Endodermal cell (in vitro differentiated cells): Measurements from ENCODE around the gene HMGCLL1. TPM values are rescaled to one million over a fixed set of nuclear protein-coding genes. Genes with fewer than 3 reads are reported as not detected.

Experiments used
- DNase-seq: peaks from one replicate; pipeline ENCODE4 v3.0.0-alpha.2; 2017
- H3K27ac ChIP-seq: 2 replicates; pipeline ENCODE4 v1.5.1; 2013; ENCODE audit warnings: mild to moderate bottlenecking, low read depth, low read length, moderate library complexity
- H3K27me3 ChIP-seq: 2 replicates; pipeline ENCODE4 v1.6.1; 2013; ENCODE audit warnings: mild to moderate bottlenecking, low read length, moderate library complexity; ENCODE audit not compliant: insufficient read depth, control insufficient read depth, poor library complexity, severe bottlenecking
- H3K36me3 ChIP-seq: 2 replicates; pipeline ENCODE4 v1.7.0; 2013; ENCODE audit warnings: mild to moderate bottlenecking, low read length, moderate library complexity; ENCODE audit not compliant: control insufficient read depth, insufficient read depth
- H3K4me1 ChIP-seq: one replicate; pipeline ENCODE4 v1.7.0; 2013; ENCODE audit warnings: low read length; ENCODE audit not compliant: control insufficient read depth, insufficient read depth
- H3K4me3 ChIP-seq: 2 replicates; pipeline ENCODE4 v1.5.1; 2013; ENCODE audit warnings: mild to moderate bottlenecking, low read length, moderate library complexity
- H3K9ac ChIP-seq: 2 replicates; pipeline ENCODE4 v1.6.1; 2013; ENCODE audit warnings: mild to moderate bottlenecking, low read length, moderate library complexity; ENCODE audit not compliant: poor library complexity, severe bottlenecking; ENCODE audit errors: extremely low read depth
- H3K9me3 ChIP-seq: 2 replicates; pipeline ENCODE4 v1.6.1; 2013; ENCODE audit warnings: mild to moderate bottlenecking, low read length, moderate library complexity; ENCODE audit not compliant: control insufficient read depth
- H3K27ac Mint-ChIP-seq: 2 replicates; pipeline ENCODE4 v1.8.0; 2020; ENCODE audit warnings: mixed read lengths
- H3K27me3 Mint-ChIP-seq: 2 replicates; pipeline ENCODE4 v1.8.0; 2021; ENCODE audit warnings: mild to moderate bottlenecking, mixed read lengths; ENCODE audit not compliant: insufficient read depth
- H3K36me3 Mint-ChIP-seq: 2 replicates; pipeline ENCODE4 v1.8.0; 2020; ENCODE audit warnings: low read depth, mixed read lengths
- H3K4me1 Mint-ChIP-seq: 2 replicates; pipeline ENCODE4 v1.8.0; 2020; ENCODE audit warnings: mixed read lengths
- H3K4me3 Mint-ChIP-seq: 2 replicates; pipeline ENCODE4 v1.8.0; 2020; ENCODE audit warnings: mild to moderate bottlenecking, moderate library complexity, mixed read lengths
- H3K9me3 Mint-ChIP-seq: 2 replicates; pipeline ENCODE4 v1.8.0; 2020; ENCODE audit warnings: mild to moderate bottlenecking, mixed read lengths
- CTCF ChIP-seq: fragments of 200-600 bp; sonication (generic); conservative IDR thresholded peaks from 2 replicates; pipeline ENCODE4 v1.5.0; 2021; ENCODE audit warnings: antibody characterized with exemption, mild to moderate bottlenecking
- WGBS, 2 experiments: methylation state at CpG; one replicate each; pipeline versions ENCODE4 v1.1.5 to v1.1.7; 2013; ENCODE audit warnings: missing lambda C conversion rate in 2 of 2, mixed read lengths in 1 of 2; ENCODE audit not compliant: insufficient coverage in 1 of 2, insufficient read length in 1 of 2; 5-methylcytosine and 5-hydroxymethylcytosine counted together
- long read RNA-seq, 4 experiments: library from polyadenylated mRNA in 2 of 4; library from RNA in 1 of 4; library from capped mRNA in 1 of 4; stranded (forward) in 3 of 4; unstranded in 1 of 4; transcript quantifications; one replicate each; pipeline ENCODE4 v2.0.0, GENCODE V29; 2020 to 2021; ENCODE audit warnings: inconsistent platforms in 1 of 4
- polyA plus RNA-seq, 2 experiments: library from polyadenylated mRNA; stranded (reverse); fragments of 50-300 nt; gene quantifications; one replicate each; pipeline ENCODE4 v1.2.3, GENCODE V29; 2013
- total RNA-seq, 2 donors: library from RNA; stranded (reverse); fragmentation: NEBNext Ultra II Directional in 1 of 2; extraction: Animal tissue kit (Norgen Biotek cat#: 25700) in 1 of 2; gene quantifications; 2 replicates in 1 of 2; 3 replicates in 1 of 2; pipeline ENCODE4 v1.2.1, GENCODE V29; 2021

HMGCLL1 gene
- under 1 TPM; 0.20 to 0.60 TPM for total RNA-seq
- polyA plus RNA-seq (2013, experiment 1 of 2) = 3.8 TPM
- polyA plus RNA-seq (2013, experiment 2 of 2) = 2.7 TPM
- long read RNA-seq, experiment 1 = 0 reads
- long read RNA-seq, experiment 2, partial matches to known transcripts = 0 of 1 reads
- long read RNA-seq, experiment 2, other reads (novel, unspliced or antisense) = 0 of 1 reads
- long read RNA-seq, experiment 3, partial matches to known transcripts = 0 of 1 reads
- long read RNA-seq, experiment 3, other reads (novel, unspliced or antisense) = 0 of 1 reads
- long read RNA-seq, experiment 4, partial matches to known transcripts = 2 of 3 reads
- long read RNA-seq, experiment 4, other reads (novel, unspliced or antisense) = 0 of 3 reads

GRCh38 chr6:55578537-55579363, at the start of gene HMGCLL1:
Gene HMGCLL1, minus strand, starts transcription at chr6:55579192. Its CDS starts 137 bp downstream, at chr6:55579055.
- Histone ChIP-seq H3K4me1 (no peaks in the 10 kb centered on the region), H3K9ac (no peak within 1 kb of the TSS), H3K36me3 (no peaks in the 10 kb centered on the region), H3K9me3 (peaks cover 9% of the 10 kb centered on the region), H3K27me3 (peaks cover 15% of the 10 kb centered on the region), H3K27ac (no peak within 1 kb of the TSS), H3K4me3 (peak within 1 kb of the TSS; percentile 81)
- Mint-ChIP-seq H3K27ac (no peak within 1 kb of the TSS), H3K36me3 (no peaks in the 10 kb centered on the region), H3K27me3 (peaks cover 47% of the 10 kb centered on the region), H3K4me3 (peak within 1 kb of the TSS; percentile 73), H3K9me3 (peaks cover under 1% of the 10 kb centered on the region), H3K4me1 (peaks cover 2% of the 10 kb centered on the region)
- TF ChIP-seq CTCF = peak; percentile 21
- 3 to 5% methylated on average over 30 to 49 of the region's 49 CpGs for WGBS, 2 experiments
- DNase-seq = peak; percentile 92

DNA sequence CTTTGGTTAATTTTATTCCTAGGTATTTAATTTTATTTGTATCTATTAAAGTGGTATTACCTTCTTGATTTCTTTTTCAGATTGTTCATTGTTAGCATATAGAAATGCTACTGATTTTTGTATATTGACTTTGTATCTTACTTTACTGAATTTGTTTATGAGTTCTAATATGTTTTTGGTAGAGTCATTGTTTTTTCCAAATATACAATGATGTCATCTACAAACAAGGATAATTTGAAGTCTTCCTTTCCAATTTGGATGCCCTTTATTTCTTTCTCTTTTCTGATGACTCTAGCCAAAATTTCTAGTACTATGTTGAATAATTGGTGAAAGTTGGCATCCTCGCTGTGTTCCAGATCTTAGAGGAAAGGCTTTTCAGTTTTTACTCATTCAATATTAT, 43.0 kb upstream of the HMGCLL1 start:
- H3K4me3 ChIP-seq = no peak overlapping the region
- WGBS, 2 experiments = no CpG with 5 or more reads among the region's 1 CpG
- Mint-ChIP-seq H3K4me3 (no peak overlapping the region), H3K4me1 (peaks cover 11% of the 10 kb centered on the region), H3K27ac (no peak overlapping the region), H3K9me3 (peaks cover 11% of the 10 kb centered on the region), H3K36me3 (no peaks in the 10 kb centered on the region), H3K27me3 (no peaks in the 10 kb centered on the region)
- H3K9me3 ChIP-seq = peaks cover 19% of the 10 kb centered on the region
- no peak for DNase-seq
- no peaks in the 10 kb centered on the region for H3K4me1 ChIP-seq
- H3K27ac ChIP-seq = no peak overlapping the region
- no peak overlapping the region for H3K9ac ChIP-seq
- no peak for TF ChIP-seq CTCF
- no peaks in the 10 kb centered on the region for H3K27me3 ChIP-seq
- no peaks in the 10 kb centered on the region for H3K36me3 ChIP-seq

- peaks cover 11% of the 10 kb centered on the region for H3K9me3 Mint-ChIP-seq
- no peaks in the 10 kb centered on the region for H3K36me3 Mint-ChIP-seq
- no peak overlapping the region for H3K4me3 ChIP-seq
- no peak overlapping the region for H3K27ac Mint-ChIP-seq
- H3K9me3 ChIP-seq = peaks cover 19% of the 10 kb centered on the region
- 92% methylated on average over 3 of the region's 3 CpGs; no CpG with 5 or more reads in 1 of the 2 experiments for WGBS, 2 experiments
- H3K4me3 Mint-ChIP-seq = no peak overlapping the region
- no peak for TF ChIP-seq CTCF
- peaks cover 12% of the 10 kb centered on the region for H3K4me1 Mint-ChIP-seq
- DNase-seq = no peak
- H3K27me3 Mint-ChIP-seq = no peaks in the 10 kb centered on the region
- H3K27ac ChIP-seq = no peak overlapping the region
- H3K36me3 ChIP-seq = no peaks in the 10 kb centered on the region
- no peaks in the 10 kb centered on the region for H3K4me1 ChIP-seq
- no peak overlapping the region for H3K9ac ChIP-seq
- no peaks in the 10 kb centered on the region for H3K27me3 ChIP-seq
These were observed 42.3 kb upstream of the HMGCLL1 start for GRCh38 chr6:55621244-55621643.
